ENCODE data around the gene NEDD4L. TPM values are rescaled to one million over a fixed set of nuclear protein-coding genes. Genes with fewer than 3 reads are reported as not detected.

Gene NEDD4L
- total and polyA plus RNA-seq, 10 of the 15 experiments (the other 5 are each of a cell fraction or from before 2014, with no cell fraction given): 7.4 to 24.0 (median 17.7) TPM

DNA sequence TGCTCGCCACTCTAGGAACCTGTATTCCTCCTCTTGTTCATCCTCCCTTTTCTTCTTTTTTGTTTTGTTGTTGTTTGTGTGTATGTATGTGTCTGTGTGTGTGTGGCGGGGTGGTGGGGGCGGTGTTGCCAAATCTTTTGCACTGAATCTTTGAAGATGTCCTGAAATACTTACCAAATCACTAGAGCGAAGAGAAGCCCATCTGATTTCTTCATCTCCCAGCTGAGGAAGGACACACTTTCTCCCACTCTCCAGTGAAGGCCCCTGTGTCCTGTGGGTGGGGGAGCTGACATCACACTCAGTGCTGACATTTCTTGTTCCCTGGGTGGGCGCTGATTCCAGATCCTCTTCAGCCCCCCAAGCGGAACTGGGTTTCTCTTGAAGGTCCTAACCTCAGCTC, 74.5 kb downstream of the NEDD4L start:
- ATAC-seq (no peak), FAIRE-seq (no peak), DNase-seq (ENCODE audit: low read depth, low spot score) (no peak)
- ChIA-PET POLR2A (interaction anchor here (0.6 to 1.6 kb wide), 4 partner anchors 10 to 336 kb away, joined by 3 to 5 read pairs (median 4); partner anchors contain the start of gene NEDD4L), RAD21 (ENCODE audit: unreplicated experiment) (interaction anchor here (1.0 to 4.6 kb wide), 11 partner anchors 8 to 237 kb away, joined by 3 to 24 read pairs (median 5); partner anchors contain the start of gene NEDD4L), SMC1A (ENCODE audit: uncharacterized antibody, unreplicated experiment) (interaction anchor here (0.7 to 5.1 kb wide), 21 partner anchors 8 to 237 kb away, joined by 3 to 30 read pairs (median 5); partner anchors contain the start of gene NEDD4L), CTCF (interaction anchor here (1.0 to 7.4 kb wide), 11 partner anchors 10 to 488 kb away, joined by 3 to 113 read pairs (median 5); partner anchors contain the start of gene NEDD4L)
- no peaks in the 10 kb centered on the region for H3K27me3 ChIP-seq (replicated peaks in 1 of 2; ENCODE audit: control insufficient read depth in 2 of 2, insufficient read depth in 2 of 2, low read length in 1 of 2)
- no peak for TF ChIP-seq FOXM1 (IDR thresholded peaks at IDR 0.05; ENCODE audit: low read depth, low read length)
- TF ChIP-seq CBFB (IDR thresholded peaks at IDR 0.05; ENCODE audit: low read depth): no peak
- no TSS peak for BruUV-seq (replicated peaks)
- no peak overlapping the region for H3K4me2 ChIP-seq (ENCODE audit: control insufficient read depth, insufficient read depth)
- no peaks in the 10 kb centered on the region for H3K79me2 ChIP-seq (ENCODE audit: control insufficient read depth, insufficient read depth, low read length)
- 64% methylated on average over 6 of the region's 6 CpGs for WGBS (ENCODE audit: insufficient coverage, insufficient replicate concordance, low lambda C conversion rate, missing lambda C conversion rate)
- intact Hi-C loops (cut with micrococcal nuclease; ENCODE audit: unreplicated experiment) (loop anchor here (10.0 kb wide), 1 partner anchor 484 kb away; no protein-coding TSS in a partner anchor), in situ Hi-C loops (cut with MboI) (no loop called here)
- no peak overlapping the region for H3K4me3 ChIP-seq
- no peak overlapping the region for H2AFZ ChIP-seq (ENCODE audit: control insufficient read depth, low read depth, low read length)
- H3K27ac ChIP-seq (ENCODE audit: control insufficient read depth, insufficient read depth): no peak overlapping the region
- H3K4me1 ChIP-seq (ENCODE audit: control insufficient read depth, insufficient read depth, low read length): peaks cover 3% of the 10 kb centered on the region; the same call in 1 of the 2 replicates
- no peaks in the 10 kb centered on the region for H3K9me3 ChIP-seq (replicated peaks; ENCODE audit: control insufficient read depth, insufficient read depth, low read length)
- H4K20me1 ChIP-seq (ENCODE audit: control insufficient read depth, insufficient read depth): no peaks in the 10 kb centered on the region
- H3K36me3 ChIP-seq (ENCODE audit: control insufficient read depth in 2 of 2, insufficient read depth in 2 of 2, low read length in 1 of 2): no peaks in the 10 kb centered on the region
- H3K9ac ChIP-seq (ENCODE audit: control insufficient read depth, insufficient read depth, low read length): no peak overlapping the region

DNA sequence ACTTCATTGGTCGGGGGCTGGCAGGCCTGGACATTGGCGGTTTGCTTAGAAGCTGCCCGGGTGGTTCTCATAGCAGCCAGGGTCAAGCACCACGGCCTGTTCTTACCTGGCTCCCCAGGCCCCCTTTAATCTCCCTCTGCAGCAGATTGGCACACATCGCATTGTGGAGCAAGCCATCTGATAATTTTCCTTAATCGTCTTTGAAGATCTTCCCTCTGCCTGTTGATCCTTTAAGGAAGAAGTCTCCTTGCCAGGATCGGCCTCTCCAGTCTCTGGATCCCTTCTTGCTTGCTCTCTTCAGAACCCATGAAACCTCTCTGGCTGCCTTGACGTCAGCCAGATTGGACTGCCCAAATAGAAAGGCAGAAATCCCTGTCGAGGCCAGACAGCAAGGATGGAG, 75.8 kb downstream of the NEDD4L start:
- Histone ChIP-seq H3K36me3 (ENCODE audit: control insufficient read depth in 2 of 2, insufficient read depth in 2 of 2, low read length in 1 of 2) (no peaks in the 10 kb centered on the region), H3K27ac (ENCODE audit: control insufficient read depth, insufficient read depth) (no peak overlapping the region), H2AFZ (ENCODE audit: control insufficient read depth, low read depth, low read length) (no peak overlapping the region), H3K27me3 (replicated peaks in 1 of 2; ENCODE audit: control insufficient read depth in 2 of 2, insufficient read depth in 2 of 2, low read length in 1 of 2) (no peaks in the 10 kb centered on the region), H3K4me1 (ENCODE audit: control insufficient read depth, insufficient read depth, low read length) (no peaks in the 10 kb centered on the region), H3K4me2 (ENCODE audit: control insufficient read depth, insufficient read depth) (no peak overlapping the region), H3K4me3 (no peak overlapping the region), H3K9ac (ENCODE audit: control insufficient read depth, insufficient read depth, low read length) (no peak overlapping the region), H3K9me3 (replicated peaks; ENCODE audit: control insufficient read depth, insufficient read depth, low read length) (no peaks in the 10 kb centered on the region), H3K79me2 (ENCODE audit: control insufficient read depth, insufficient read depth, low read length) (no peaks in the 10 kb centered on the region), H4K20me1 (ENCODE audit: control insufficient read depth, insufficient read depth) (no peaks in the 10 kb centered on the region)
- ATAC-seq (no peak), DNase-seq (ENCODE audit: low read depth, low spot score) (no peak), FAIRE-seq (no peak)
- CTCF ChIA-PET: interaction anchor here (1.0 to 7.4 kb wide), 8 partner anchors 10 to 238 kb away, joined by 3 to 113 read pairs (median 6); partner anchors contain the start of gene NEDD4L
- BruUV-seq (replicated peaks): no TSS peak
- in situ Hi-C loops (cut with MboI) (loop anchor here (5.0 to 10.0 kb wide), 2 partner anchors 73 to 235 kb away; no protein-coding TSS in a partner anchor), intact Hi-C loops (cut with micrococcal nuclease; ENCODE audit: unreplicated experiment) (loop anchor here (5.0 to 10.0 kb wide), 3 partner anchors 148 to 485 kb away; no protein-coding TSS in a partner anchor)
- POLR2A ChIA-PET: interaction anchor here (1.0 to 1.6 kb wide), 2 partner anchors 9 to 68 kb away, joined by 3 to 6 read pairs; no protein-coding TSS in a partner anchor
- RAD21 ChIA-PET (ENCODE audit: unreplicated experiment): interaction anchor here (0.7 to 4.6 kb wide), 9 partner anchors 10 to 238 kb away, joined by 3 to 24 read pairs (median 7); partner anchors contain the start of gene NEDD4L
- SMC1A ChIA-PET (ENCODE audit: uncharacterized antibody, unreplicated experiment): interaction anchor here (1.0 to 5.1 kb wide), 9 partner anchors 10 to 78 kb away, joined by 3 to 30 read pairs (median 4); no protein-coding TSS in a partner anchor
- 53% methylated on average over 9 of the region's 9 CpGs for WGBS (ENCODE audit: insufficient coverage, insufficient replicate concordance, low lambda C conversion rate, missing lambda C conversion rate)
- no peak for TF ChIP-seq SUZ12 (IDR thresholded peaks at IDR 0.05; ENCODE audit: unreplicated experiment)
- TF ChIP-seq, protein P1, sequence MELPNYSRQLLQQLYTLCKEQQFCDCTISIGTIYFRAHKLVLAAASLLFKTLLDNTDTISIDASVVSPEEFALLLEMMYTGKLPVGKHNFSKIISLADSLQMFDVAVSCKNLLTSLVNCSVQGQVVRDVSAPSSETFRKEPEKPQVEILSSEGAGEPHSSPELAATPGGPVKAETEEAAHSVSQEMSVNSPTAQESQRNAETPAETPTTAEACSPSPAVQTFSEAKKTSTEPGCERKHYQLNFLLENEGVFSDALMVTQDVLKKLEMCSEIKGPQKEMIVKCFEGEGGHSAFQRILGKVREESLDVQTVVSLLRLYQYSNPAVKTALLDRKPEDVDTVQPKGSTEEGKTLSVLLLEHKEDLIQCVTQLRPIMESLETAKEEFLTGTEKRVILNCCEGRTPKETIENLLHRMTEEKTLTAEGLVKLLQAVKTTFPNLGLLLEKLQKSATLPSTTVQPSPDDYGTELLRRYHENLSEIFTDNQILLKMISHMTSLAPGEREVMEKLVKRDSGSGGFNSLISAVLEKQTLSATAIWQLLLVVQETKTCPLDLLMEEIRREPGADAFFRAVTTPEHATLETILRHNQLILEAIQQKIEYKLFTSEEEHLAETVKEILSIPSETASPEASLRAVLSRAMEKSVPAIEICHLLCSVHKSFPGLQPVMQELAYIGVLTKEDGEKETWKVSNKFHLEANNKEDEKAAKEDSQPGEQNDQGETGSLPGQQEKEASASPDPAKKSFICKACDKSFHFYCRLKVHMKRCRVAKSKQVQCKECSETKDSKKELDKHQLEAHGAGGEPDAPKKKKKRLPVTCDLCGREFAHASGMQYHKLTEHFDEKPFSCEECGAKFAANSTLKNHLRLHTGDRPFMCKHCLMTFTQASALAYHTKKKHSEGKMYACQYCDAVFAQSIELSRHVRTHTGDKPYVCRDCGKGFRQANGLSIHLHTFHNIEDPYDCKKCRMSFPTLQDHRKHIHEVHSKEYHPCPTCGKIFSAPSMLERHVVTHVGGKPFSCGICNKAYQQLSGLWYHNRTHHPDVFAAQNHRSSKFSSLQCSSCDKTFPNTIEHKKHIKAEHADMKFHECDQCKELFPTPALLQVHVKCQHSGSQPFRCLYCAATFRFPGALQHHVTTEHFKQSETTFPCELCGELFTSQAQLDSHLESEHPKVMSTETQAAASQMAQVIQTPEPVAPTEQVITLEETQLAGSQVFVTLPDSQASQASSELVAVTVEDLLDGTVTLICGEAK (IDR thresholded peaks at IDR 0.05; ENCODE audit: borderline replicate concordance): no peak
- no peak for TF ChIP-seq ZNF207 (IDR thresholded peaks at IDR 0.05; ENCODE audit: borderline replicate concordance)
- TF ChIP-seq EGR1 (IDR thresholded peaks at IDR 0.05; ENCODE audit: borderline replicate concordance in 1 of 2, low read depth in 2 of 2, low read length in 2 of 2): no peak
- TF ChIP-seq, protein P2, sequence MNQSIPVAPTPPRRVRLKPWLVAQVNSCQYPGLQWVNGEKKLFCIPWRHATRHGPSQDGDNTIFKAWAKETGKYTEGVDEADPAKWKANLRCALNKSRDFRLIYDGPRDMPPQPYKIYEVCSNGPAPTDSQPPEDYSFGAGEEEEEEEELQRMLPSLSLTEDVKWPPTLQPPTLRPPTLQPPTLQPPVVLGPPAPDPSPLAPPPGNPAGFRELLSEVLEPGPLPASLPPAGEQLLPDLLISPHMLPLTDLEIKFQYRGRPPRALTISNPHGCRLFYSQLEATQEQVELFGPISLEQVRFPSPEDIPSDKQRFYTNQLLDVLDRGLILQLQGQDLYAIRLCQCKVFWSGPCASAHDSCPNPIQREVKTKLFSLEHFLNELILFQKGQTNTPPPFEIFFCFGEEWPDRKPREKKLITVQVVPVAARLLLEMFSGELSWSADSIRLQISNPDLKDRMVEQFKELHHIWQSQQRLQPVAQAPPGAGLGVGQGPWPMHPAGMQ (IDR thresholded peaks at IDR 0.05; ENCODE audit: borderline replicate concordance): no peak
- no peak for TF ChIP-seq MXI1 (IDR thresholded peaks at IDR 0.05; ENCODE audit: low read depth, low read length)
- TF ChIP-seq SMARCA5 (IDR thresholded peaks at IDR 0.05): no peak
- TF ChIP-seq GATAD2B (conservative IDR thresholded peaks at IDR 0.05; ENCODE audit: low read depth): no peak
- TF ChIP-seq KDM1A (IDR thresholded peaks at IDR 0.05; ENCODE audit: borderline replicate concordance): no peak
